ENCODE results near the gene OTOF.
"Not testable (repeated sequence)": the region's sequence is repeated elsewhere in the genome, so short reads cannot be mapped to it uniquely, and the experiment has no call there.

OTOF gene

GRCh38 chr2:26470601-26471260 is 7.2 kb downstream of the OTOF start:
- no peak overlapping the region for H3K4me3 ChIP-seq (ENCODE audit: low read length)
- DNase-seq (ENCODE audit: low read depth, low spot score) = no peak

GRCh38 chr2:26469955-26470354 is 8.0 kb downstream of the OTOF start:
- no peak overlapping the region for H3K4me3 ChIP-seq (ENCODE audit: low read length)
- no peak for DNase-seq (ENCODE audit: low read depth, low spot score)

- DNase-seq (ENCODE audit: low read depth, low spot score) = peak; percentile 55
- H3K4me3 ChIP-seq (ENCODE audit: low read length) = no peak overlapping the region
Observed at GRCh38 chr2:26469092-26469710, 8.7 kb downstream of the OTOF start.

GRCh38 chr2:26468544-26468943 is 9.4 kb downstream of the OTOF start:
- DNase-seq (ENCODE audit: low read depth, low spot score); H3K4me3 ChIP-seq (ENCODE audit: low read length): not testable (repeated sequence)

- no peak overlapping the region for H3K4me3 ChIP-seq (ENCODE audit: low read length)
- no peak for DNase-seq (ENCODE audit: low read depth, low spot score)
Observed at GRCh38 chr2:26466662-26467310, 11.1 kb downstream of the OTOF start.

- no peak for DNase-seq (ENCODE audit: low read depth, low spot score)
Observed at GRCh38 chr2:26465981-26466471, 11.9 kb downstream of the OTOF start.

GRCh38 chr2:26465266-26465925 is 12.5 kb downstream of the OTOF start:
- no peak overlapping the region for H3K4me3 ChIP-seq (ENCODE audit: low read length)
- DNase-seq (ENCODE audit: low read depth, low spot score) = no peak

More at GRCh38 chr2:26465981-26466471, 11.9 kb downstream of the OTOF start:
- H3K4me3 ChIP-seq (ENCODE audit: low read length) = no peak overlapping the region

GRCh38 chr2:26464390-26465265 is 13.3 kb downstream of the OTOF start:
- DNase-seq (ENCODE audit: low read depth, low spot score) = no peak

GRCh38 chr2:26463244-26464192 is 14.4 kb downstream of the OTOF start:
- DNase-seq (ENCODE audit: low read depth, low spot score) = no peak
- H3K4me3 ChIP-seq (ENCODE audit: low read length) = no peak overlapping the region

More at GRCh38 chr2:26464390-26465265, 13.3 kb downstream of the OTOF start:
- H3K4me3 ChIP-seq (ENCODE audit: low read length) = no peak overlapping the region

- no peak for DNase-seq (ENCODE audit: low read depth, low spot score)
- H3K4me3 ChIP-seq (ENCODE audit: low read length) = no peak overlapping the region
Observed at GRCh38 chr2:26462511-26463243, 15.2 kb downstream of the OTOF start.

- no peak overlapping the region for H3K4me3 ChIP-seq (ENCODE audit: low read length)
- no peak for DNase-seq (ENCODE audit: low read depth, low spot score)
Observed at GRCh38 chr2:26462100-26462499, 15.8 kb downstream of the OTOF start.

GRCh38 chr2:26461601-26462023 is 16.3 kb downstream of the OTOF start:
- no peak overlapping the region for H3K4me3 ChIP-seq (ENCODE audit: low read length)
- DNase-seq (ENCODE audit: low read depth, low spot score) = no peak

- no peak overlapping the region for H3K4me3 ChIP-seq (ENCODE audit: low read length)
- DNase-seq (ENCODE audit: low read depth, low spot score) = no peak
Observed at GRCh38 chr2:26460613-26461031, 17.3 kb downstream of the OTOF start.

- DNase-seq (ENCODE audit: low read depth, low spot score) = no peak
- no peak overlapping the region for H3K4me3 ChIP-seq (ENCODE audit: low read length)
Observed at GRCh38 chr2:26459991-26460612, 17.8 kb downstream of the OTOF start.

GRCh38 chr2:26458365-26459042 is 19.4 kb downstream of the OTOF start:
- no peak overlapping the region for H3K4me3 ChIP-seq (ENCODE audit: low read length)
- no peak for DNase-seq (ENCODE audit: low read depth, low spot score)

- no peak overlapping the region for H3K4me3 ChIP-seq (ENCODE audit: low read length)
- DNase-seq (ENCODE audit: low read depth, low spot score) = no peak
Observed at GRCh38 chr2:26457695-26458364, 20.1 kb downstream of the OTOF start.
